HepG2 (cell line): ENCODE results near the gene HNRNPL. TPM values are rescaled to one million over a fixed set of nuclear protein-coding genes. Genes with fewer than 3 reads are reported as not detected.

Experiments
- ARID2 ChIP-seq: sonication (generic); formaldehyde crosslinking; IDR thresholded peaks from 2 replicates; pipeline ENCODE4 v1.8.1; 2022; ENCODE audit warnings: mild to moderate bottlenecking, missing genetic modification reagents, borderline replicate concordance
- CENPX ChIP-seq: sonication (generic); formaldehyde crosslinking; IDR thresholded peaks from 2 replicates; pipeline ENCODE4 v1.9.0; 2021; ENCODE audit warnings: mild to moderate bottlenecking, missing genetic modification reagents, moderate library complexity
- E2F5 ChIP-seq: sonication (generic); formaldehyde crosslinking; conservative IDR thresholded peaks from 2 replicates; pipeline ENCODE4 v1.4.0; 2020; ENCODE audit warnings: missing genetic modification reagents
- EZH2 ChIP-seq: conservative IDR thresholded peaks from 2 replicates; pipeline ENCODE4 v1.6.1; 2012; ENCODE audit warnings: mild to moderate bottlenecking, low read depth, low read length, moderate library complexity
- HNF1A ChIP-seq, 2 experiments: sonication (generic) in 1 of 2; formaldehyde crosslinking in 1 of 2; IDR thresholded peaks; 2 replicates each; pipeline versions ENCODE4 v1.4.0 to v1.6.1; 2016 to 2020; ENCODE audit warnings: borderline replicate concordance in 1 of 2, low read depth in 1 of 2, mild to moderate bottlenecking in 1 of 2, missing genetic modification reagents in 1 of 2
- IKZF5 ChIP-seq: IDR thresholded peaks from 2 replicates; pipeline ENCODE4 v1.6.1; 2018; ENCODE audit warnings: missing genetic modification reagents, mild to moderate bottlenecking, missing compliant biosample characterization
- JARID2 ChIP-seq: sonication (generic); formaldehyde crosslinking; IDR thresholded peaks from 2 replicates; pipeline ENCODE4 v1.8.1; 2023; ENCODE audit warnings: missing genetic modification reagents, inconsistent platforms; ENCODE audit not compliant: insufficient replicate concordance
- KLF15 ChIP-seq: sonication (generic); formaldehyde crosslinking; IDR thresholded peaks from 2 replicates; pipeline ENCODE4 v1.8.1; 2023; ENCODE audit warnings: borderline replicate concordance, mild to moderate bottlenecking, inconsistent platforms, missing genetic modification reagents, mixed read lengths
- MBD4 ChIP-seq: IDR thresholded peaks from 2 replicates; pipeline ENCODE4 v1.6.1; 2012; ENCODE audit warnings: low read length, inconsistent platforms, borderline replicate concordance
- NFATC3 ChIP-seq: sonication (generic); formaldehyde crosslinking; IDR thresholded peaks from 2 replicates; pipeline ENCODE4 v1.5.1; 2020; ENCODE audit warnings: mild to moderate bottlenecking, missing genetic modification reagents
- NKX3-1 ChIP-seq: sonication (generic); formaldehyde crosslinking; IDR thresholded peaks from 2 replicates; pipeline ENCODE4 v1.5.0; 2020; ENCODE audit warnings: missing genetic modification reagents
- ONECUT2 ChIP-seq: sonication (generic); formaldehyde crosslinking; IDR thresholded peaks from 2 replicates; pipeline ENCODE4 v1.4.0; 2020; ENCODE audit warnings: missing genetic modification reagents
- PHB2 ChIP-seq: fragments of 450-650 bp; IDR thresholded peaks from 2 replicates; pipeline ENCODE4 v1.6.1; 2018; ENCODE audit not compliant: partially characterized antibody
- SMAD1 ChIP-seq: sonication (generic); formaldehyde crosslinking; IDR thresholded peaks from 2 replicates; pipeline ENCODE4 v1.4.0; 2020; ENCODE audit warnings: missing genetic modification reagents, low read depth, mild to moderate bottlenecking, borderline replicate concordance
- SMC3 ChIP-seq: IDR thresholded peaks from 2 replicates; pipeline ENCODE4 v1.6.1; 2011; ENCODE audit warnings: low read length, improper control_type of control experiment
- ZBTB21 ChIP-seq: sonication (generic); formaldehyde crosslinking; IDR thresholded peaks from 2 replicates; pipeline ENCODE4 v1.4.0; 2020; ENCODE audit warnings: missing genetic modification reagents
- ZBTB34 ChIP-seq: sonication (generic); formaldehyde crosslinking; IDR thresholded peaks from 2 replicates; pipeline ENCODE4 v1.8.0; 2022; ENCODE audit warnings: mild to moderate bottlenecking, missing genetic modification reagents
- ZBTB42 ChIP-seq: sonication (generic); formaldehyde crosslinking; IDR thresholded peaks from 2 replicates; pipeline ENCODE4 v1.5.0; 2020; ENCODE audit warnings: mild to moderate bottlenecking, missing genetic modification reagents
- ZKSCAN5 ChIP-seq: sonication (generic); formaldehyde crosslinking; IDR thresholded peaks from 2 replicates; pipeline ENCODE4 v1.5.1; 2020; ENCODE audit warnings: mild to moderate bottlenecking, missing genetic modification reagents
- ZNF12 ChIP-seq: sonication (generic); formaldehyde crosslinking; IDR thresholded peaks from 2 replicates; pipeline ENCODE4 v1.5.0; 2020; ENCODE audit warnings: missing genetic modification reagents
- ZNF510 ChIP-seq: sonication (generic); formaldehyde crosslinking; IDR thresholded peaks from 2 replicates; pipeline ENCODE4 v1.4.0; 2020; ENCODE audit warnings: low read depth, mild to moderate bottlenecking, missing genetic modification reagents
- ZNF607 ChIP-seq: sonication (generic); formaldehyde crosslinking; IDR thresholded peaks from 2 replicates; pipeline ENCODE4 v1.5.1; 2020; ENCODE audit warnings: missing genetic modification reagents, mild to moderate bottlenecking, borderline replicate concordance
- polyA plus RNA-seq, 8 experiments: library from polyadenylated mRNA; depleted of rRNA in 3 of 8; stranded (reverse) in 7 of 8; unstranded in 1 of 8; fragments of >200 nt; fragmentation: Illumina TruSeq in 4 of 8; extraction: Trizol in 4 of 8; gene quantifications; 2 replicates each; pipeline versions ENCODE4 v1.2.1 to v1.2.3, GENCODE V29; 2011 to 2016; ENCODE audit warnings: low read depth in 4 of 8, missing spikeins in 1 of 8, mixed read lengths in 1 of 8; ENCODE audit not compliant: insufficient read depth in 1 of 8
- total RNA-seq, 5 experiments: library from RNA; depleted of rRNA; stranded (reverse); fragments of >200 nt; fragmentation: Illumina TruSeq; extraction: Trizol; gene quantifications; 2 replicates each; pipeline ENCODE4 v1.2.3, GENCODE V29; 2016; ENCODE audit warnings: low read depth in 1 of 5

The HNRNPL gene
- total and polyA plus RNA-seq, 2 of the 13 experiments (the other 11 are each of a cell fraction or from before 2014, with no cell fraction given) = 156 to 278 TPM

GRCh38 chr19:38852231-38853044, 2.7 kb upstream of the HNRNPL start (continued):
- TF ChIP-seq IKZF5 (no peak), ARID2 (no peak), CENPX (CRISPR knock-in tag) (no peak), KLF15 (no peak), ZKSCAN5 (no peak), MBD4 (no peak), PHB2 (no peak), ZBTB21 (no peak), ONECUT2 (CRISPR knock-in tag) (no peak), NFATC3 (no peak), SMC3 (no peak), JARID2 (CRISPR knock-in tag) (no peak), ZNF607 (CRISPR knock-in tag) (no peak), EZH2 (no peak), ZBTB34 (no peak), E2F5 (no peak), NKX3-1 (CRISPR knock-in tag) (no peak), ZBTB42 (CRISPR knock-in tag) (no peak), SMAD1 (CRISPR knock-in tag) (0 out of 2 replicates have a peak, but pooled peaks have one; percentile 11), ZNF510 (CRISPR knock-in tag) (no peak), ZNF12 (CRISPR knock-in tag) (0 out of 2 replicates have a peak, but pooled peaks have one; percentile 40), HNF1A (IDR thresholded peaks at IDR 0.05; ENCODE audit: low read depth) (no peak), HNF1A (CRISPR knock-in tag; IDR thresholded peaks at IDR 0.05; ENCODE audit: borderline replicate concordance) (no peak)
